Tibial nerve (tissue), 4 donors: ENCODE measurements around the gene CSRP3. TPM values are rescaled to one million over a fixed set of nuclear protein-coding genes. Genes with fewer than 3 reads are reported as not detected.

Experiments used
- DNase-seq, 2 donors: peaks; one replicate each; pipeline ENCODE4 v3.0.0-alpha.2; 2019; ENCODE audit warnings: low spot score in 2 of 2
- H3K27ac ChIP-seq, 4 donors: fragments of 200-600 bp; sonication (generic) in 3 of 4; one replicate each; pipeline ENCODE4 v1.5.1; 2017 to 2019; ENCODE audit warnings: mild to moderate bottlenecking in 1 of 4
- H3K27me3 ChIP-seq, 2 donors: fragments of 200-600 bp; sonication (generic) in 1 of 2; one replicate each; pipeline versions ENCODE4 v1.5.1 to v1.6.0; 2017 to 2019
- H3K36me3 ChIP-seq, 3 donors: fragments of 200-600 bp; sonication (generic); one replicate each; pipeline ENCODE4 v1.5.1; 2018 to 2019
- H3K4me1 ChIP-seq, 4 donors: fragments of 200-600 bp; sonication (generic) in 3 of 4; one replicate each; pipeline ENCODE4 v1.5.1; 2017 to 2019
- H3K4me3 ChIP-seq, 4 donors: fragments of 200-600 bp; sonication (generic) in 3 of 4; one replicate each; pipeline ENCODE4 v1.5.1; 2017 to 2019; ENCODE audit warnings: mild to moderate bottlenecking in 1 of 4, moderate library complexity in 1 of 4
- H3K9me3 ChIP-seq, 4 donors: fragments of 200-600 bp; sonication (generic) in 3 of 4; one replicate each; pipeline ENCODE4 v1.5.1; 2017 to 2019
- EP300 ChIP-seq, 2 donors: sonication (generic); formaldehyde crosslinking; IDR thresholded peaks; one replicate each; pipeline ENCODE4 v1.6.1; 2017; ENCODE audit warnings: antibody characterized with exemption in 2 of 2, mild to moderate bottlenecking in 1 of 2
- POLR2A ChIP-seq, 2 donors: fragments of 450-650 bp; IDR thresholded peaks; one replicate each; pipeline ENCODE4 v1.6.1; 2017; ENCODE audit warnings: antibody characterized with exemption in 2 of 2, mild to moderate bottlenecking in 2 of 2, moderate library complexity in 2 of 2
- WGBS, 2 donors: methylation state at CpG; one replicate each; pipeline ENCODE4 v1.1.5; 2018; 5-methylcytosine and 5-hydroxymethylcytosine counted together
- total RNA-seq, 4 donors: library from RNA; depleted of rRNA; stranded (reverse); fragments of >200 nt; gene quantifications; one replicate each; pipeline ENCODE4 v1.1.0, GENCODE V29; 2016
- TF ChIP-seq, protein P1 (sequence below), 5 experiments: fragments of 200-600 bp in 3 of 5; fragments of 450-650 bp in 2 of 5; sonication (generic) in 3 of 5; IDR thresholded peaks; one replicate each; pipeline ENCODE4 v1.5.1; 2016 to 2019; ENCODE audit warnings: antibody characterized with exemption in 5 of 5, mild to moderate bottlenecking in 3 of 5, moderate library complexity in 2 of 5

CSRP3 gene
- total RNA-seq, 4 donors from 2014 or later, result not detected

DNA sequence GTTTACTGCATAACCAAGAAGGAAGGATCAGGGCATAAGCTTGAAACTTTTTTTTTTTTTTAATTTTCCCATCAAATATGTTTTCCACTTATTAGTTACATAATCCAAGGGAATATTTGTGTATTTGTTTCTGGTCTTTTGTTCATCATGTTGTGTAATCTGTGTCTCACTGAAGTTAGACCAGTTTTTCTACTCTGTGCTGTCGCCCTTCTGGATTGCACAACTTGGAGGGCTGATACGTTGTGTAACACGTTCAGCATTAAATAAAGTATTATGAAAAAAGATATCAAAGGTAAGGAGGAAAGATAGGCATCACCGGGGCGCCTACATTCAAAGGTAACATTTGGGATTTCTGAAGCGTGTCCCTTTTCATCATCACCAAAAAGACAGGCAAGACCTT is 42.3 kb upstream of the CSRP3 start:
- Histone ChIP-seq H3K9me3 (no peaks in the 10 kb centered on the region), H3K27me3 (peaks cover 2 to 71% of the 10 kb centered on the region in 2 donors), H3K27ac (no peak overlapping the region), H3K4me3 (no peak overlapping the region), H3K36me3 (no peaks in the 10 kb centered on the region), H3K4me1 (peaks cover 0 to 25% (median 15%) of the 10 kb centered on the region in 4 donors)
- 78 to 79% methylated on average over 6 of the region's 6 CpGs for WGBS, 2 donors
- DNase-seq, result no peak
- TF ChIP-seq, protein P1, sequence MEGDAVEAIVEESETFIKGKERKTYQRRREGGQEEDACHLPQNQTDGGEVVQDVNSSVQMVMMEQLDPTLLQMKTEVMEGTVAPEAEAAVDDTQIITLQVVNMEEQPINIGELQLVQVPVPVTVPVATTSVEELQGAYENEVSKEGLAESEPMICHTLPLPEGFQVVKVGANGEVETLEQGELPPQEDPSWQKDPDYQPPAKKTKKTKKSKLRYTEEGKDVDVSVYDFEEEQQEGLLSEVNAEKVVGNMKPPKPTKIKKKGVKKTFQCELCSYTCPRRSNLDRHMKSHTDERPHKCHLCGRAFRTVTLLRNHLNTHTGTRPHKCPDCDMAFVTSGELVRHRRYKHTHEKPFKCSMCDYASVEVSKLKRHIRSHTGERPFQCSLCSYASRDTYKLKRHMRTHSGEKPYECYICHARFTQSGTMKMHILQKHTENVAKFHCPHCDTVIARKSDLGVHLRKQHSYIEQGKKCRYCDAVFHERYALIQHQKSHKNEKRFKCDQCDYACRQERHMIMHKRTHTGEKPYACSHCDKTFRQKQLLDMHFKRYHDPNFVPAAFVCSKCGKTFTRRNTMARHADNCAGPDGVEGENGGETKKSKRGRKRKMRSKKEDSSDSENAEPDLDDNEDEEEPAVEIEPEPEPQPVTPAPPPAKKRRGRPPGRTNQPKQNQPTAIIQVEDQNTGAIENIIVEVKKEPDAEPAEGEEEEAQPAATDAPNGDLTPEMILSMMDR (IDR thresholded peaks at IDR 0.05), result no peak
- TF ChIP-seq EP300 (IDR thresholded peaks at IDR 0.05), result no peak
- no peak for TF ChIP-seq POLR2A (IDR thresholded peaks at IDR 0.05)

DNA sequence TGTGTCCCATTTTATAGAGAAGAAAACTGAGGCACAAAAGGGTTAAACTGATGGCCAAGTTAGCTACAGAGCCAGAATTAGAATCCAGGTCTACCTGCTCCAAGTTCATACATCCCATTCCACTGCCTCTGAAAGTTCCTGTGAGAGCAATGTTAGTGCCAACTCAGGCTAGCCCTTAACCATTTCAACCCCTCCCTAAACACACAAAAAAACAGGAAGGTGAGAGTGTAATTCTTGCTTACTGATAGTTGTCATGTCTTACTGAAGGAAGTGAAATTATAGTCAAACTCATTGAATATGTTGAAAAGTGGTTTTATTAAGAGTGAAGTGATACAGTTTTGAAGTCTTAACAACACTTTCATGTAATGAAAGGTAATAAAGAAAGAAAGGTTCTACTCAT is 41.8 kb upstream of the CSRP3 start:
- Histone ChIP-seq H3K27me3 (peaks cover 2 to 76% of the 10 kb centered on the region in 2 donors), H3K36me3 (no peaks in the 10 kb centered on the region), H3K4me1 (peaks cover 0 to 25% (median 15%) of the 10 kb centered on the region in 4 donors), H3K4me3 (no peak overlapping the region), H3K27ac (no peak overlapping the region), H3K9me3 (no peaks in the 10 kb centered on the region)
- no peak for DNase-seq
- TF ChIP-seq POLR2A (IDR thresholded peaks at IDR 0.05) (no peak), EP300 (IDR thresholded peaks at IDR 0.05) (no peak)
- TF ChIP-seq, protein P1 (IDR thresholded peaks at IDR 0.05), result no peak

DNA sequence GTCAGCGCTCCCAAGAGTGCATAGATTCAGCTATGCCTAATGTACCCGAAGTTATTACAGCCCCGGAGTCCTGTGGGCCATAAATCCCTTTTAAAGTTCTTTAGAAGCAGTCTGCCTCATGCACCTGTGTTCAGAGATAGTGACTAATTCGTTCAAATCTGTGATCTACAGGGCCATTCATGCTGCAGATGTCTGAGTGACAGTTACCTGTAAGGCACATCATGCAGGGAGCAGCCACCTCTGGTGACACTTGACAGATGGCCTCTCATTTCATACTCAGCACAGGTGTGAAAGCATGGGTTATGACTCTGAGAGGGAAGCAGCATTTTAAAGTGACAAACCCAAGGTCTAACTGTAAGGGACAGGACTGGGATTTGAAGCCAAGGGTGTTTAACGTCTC is 41.4 kb upstream of the CSRP3 start:
- WGBS, 2 donors, result 65 to 66% methylated on average over 5 of the region's 5 CpGs
- DNase-seq, result no peak
- no peaks in the 10 kb centered on the region for H3K36me3 ChIP-seq
- no peak overlapping the region for H3K27ac ChIP-seq
- H3K4me1 ChIP-seq, result peaks cover 0 to 25% (median 15%) of the 10 kb centered on the region in 4 donors
- H3K9me3 ChIP-seq, result no peaks in the 10 kb centered on the region
- peaks cover 2 to 79% of the 10 kb centered on the region in 2 donors for H3K27me3 ChIP-seq
- H3K4me3 ChIP-seq, result no peak overlapping the region
- TF ChIP-seq POLR2A (IDR thresholded peaks at IDR 0.05), result no peak
- TF ChIP-seq, protein P1 (IDR thresholded peaks at IDR 0.05), result no peak
- TF ChIP-seq EP300 (IDR thresholded peaks at IDR 0.05), result no peak

DNA sequence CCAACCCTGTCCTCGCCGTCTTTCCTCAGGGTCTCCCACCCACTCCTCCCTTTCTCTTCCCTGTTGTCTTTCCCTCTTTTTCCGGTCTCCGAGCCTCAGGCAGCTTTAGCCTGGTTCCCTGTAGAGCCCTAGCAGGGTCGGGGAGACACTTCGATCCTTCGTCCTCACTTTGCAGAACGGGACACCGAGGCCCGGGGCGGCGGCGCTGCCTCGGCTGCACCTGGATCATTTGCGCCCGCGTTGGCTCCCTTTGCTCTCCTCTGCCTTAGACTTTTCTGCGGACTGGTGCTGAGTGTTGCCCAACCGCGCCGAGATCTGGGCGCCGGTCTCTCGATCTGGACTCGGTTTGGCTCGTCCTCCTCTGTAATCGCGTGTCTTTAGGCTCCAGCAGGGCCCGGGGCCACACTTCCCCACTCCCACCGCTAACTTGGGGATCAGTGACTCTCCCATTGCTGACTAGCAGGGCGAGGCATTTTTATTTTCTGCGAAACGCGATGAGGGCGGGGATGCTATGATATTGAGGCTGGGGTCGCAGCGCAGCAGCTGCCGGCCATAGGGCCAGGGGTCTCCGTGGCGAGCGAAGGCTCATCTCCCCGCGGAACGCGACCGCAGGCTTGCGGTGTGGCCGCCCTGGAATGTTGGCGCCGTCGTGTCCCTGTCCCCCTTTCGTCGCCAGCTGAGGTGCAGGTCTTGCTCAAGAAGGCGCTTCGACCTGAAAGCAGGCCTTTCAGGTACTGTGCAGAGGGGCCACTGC is 40.6 kb upstream of the CSRP3 start:
- peak overlapping the region in 2 of 4 donors; percentile 60 to 68 for H3K4me3 ChIP-seq
- no peak overlapping the region for H3K27ac ChIP-seq
- 11 to 13% methylated on average over 51 to 55 of the region's 55 CpGs for WGBS, 2 donors
- peaks cover 2 to 87% of the 10 kb centered on the region in 2 donors for H3K27me3 ChIP-seq
- TF ChIP-seq EP300 (IDR thresholded peaks at IDR 0.05) (no peak), POLR2A (IDR thresholded peaks at IDR 0.05) (no peak)
- TF ChIP-seq, protein P1 (IDR thresholded peaks at IDR 0.05), result no peak
- H3K4me1 ChIP-seq, result peaks cover 0 to 25% (median 15%) of the 10 kb centered on the region in 4 donors
- no peaks in the 10 kb centered on the region for H3K36me3 ChIP-seq
- no peak for DNase-seq
- no peaks in the 10 kb centered on the region for H3K9me3 ChIP-seq
